Panc1 (cell line): ENCODE data around the gene SYT2. TPM values are rescaled to one million over a fixed set of nuclear protein-coding genes. Genes with fewer than 3 reads are reported as not detected.
"Not testable (repeated sequence)": the region's sequence is repeated elsewhere in the genome, so short reads cannot be mapped to it uniquely, and the experiment has no call there.

Experiments used
- ATAC-seq: fragments of 200-7000 bp; cut with Tn5 transposase; 2 replicates; pipeline ENCODE4 v1.9.1; 2020; ENCODE audit warnings: mild to moderate bottlenecking, moderate library complexity
- BruUV-seq: library from RNA; stranded (reverse); fragments of 400-500 nt; replicated peaks from 2 replicates; lab custom pipeline; 2021; lab: Mats Ljungman, UMichigan
- CTCF ChIA-PET: fragments of 300-600 bp; sonication (Branson Sonifier 250); formaldehyde crosslinking; loops from one replicate; lab custom pipeline; 2022; ENCODE audit warnings: antibody characterized with exemption; lab: Charles Lee
- POLR2A ChIA-PET: fragments of 300-600 bp; sonication (Branson Sonifier 250); formaldehyde crosslinking; loops from one replicate; lab custom pipeline; 2022; ENCODE audit warnings: antibody characterized with exemption; lab: Charles Lee
- DNase-seq: peaks from one replicate; pipeline ENCODE4 v3.0.0-alpha.2; 2010; ENCODE audit warnings: low read depth, low spot score
- H3K27ac ChIP-seq: 2 replicates; pipeline ENCODE4 v1.5.1; 2011; ENCODE audit warnings: mild to moderate bottlenecking, low read length, inconsistent platforms
- H3K27me3 ChIP-seq: fragments of 200-500 bp; sonication (Bioruptor generic); 2 replicates; pipeline ENCODE4 v1.6.0; 2014; ENCODE audit warnings: low read length, inconsistent platforms; ENCODE audit not compliant: control insufficient read depth, insufficient read depth
- H3K36me3 ChIP-seq: fragments of 200-500 bp; sonication (Bioruptor generic); 2 replicates; pipeline ENCODE4 v1.5.1; 2014; ENCODE audit warnings: inconsistent platforms, mild to moderate bottlenecking, low read length, moderate library complexity; ENCODE audit not compliant: control insufficient read depth, insufficient read depth
- H3K4me1 ChIP-seq: 2 replicates; pipeline ENCODE4 v1.5.1; 2011; ENCODE audit warnings: inconsistent platforms, mild to moderate bottlenecking, low read length, moderate library complexity; ENCODE audit not compliant: control insufficient read depth, insufficient read depth
- H3K4me3 ChIP-seq, 2 experiments: 2 replicates each; pipeline ENCODE4 v1.5.1; 2011 to 2012; ENCODE audit warnings: low read depth in 2 of 2, low read length in 2 of 2, mild to moderate bottlenecking in 2 of 2, inconsistent platforms in 1 of 2, moderate library complexity in 1 of 2
- H3K9me3 ChIP-seq: fragments of 200-500 bp; sonication (Bioruptor generic); 2 replicates; pipeline ENCODE4 v1.5.1; 2014; ENCODE audit warnings: low read depth, mild to moderate bottlenecking, inconsistent platforms, low read length, moderate library complexity; ENCODE audit not compliant: control insufficient read depth, insufficient read depth
- POLR2AphosphoS5 ChIP-seq: IDR thresholded peaks from 2 replicates; pipeline ENCODE4 v1.6.1; 2012; ENCODE audit warnings: mild to moderate bottlenecking, low read depth, low read length, moderate library complexity
- SIN3A ChIP-seq: IDR thresholded peaks from 2 replicates; pipeline ENCODE4 v1.6.1; 2012; ENCODE audit warnings: low read depth, mild to moderate bottlenecking, low read length, moderate library complexity, borderline replicate concordance; ENCODE audit not compliant: insufficient read depth
- TCF7L2 ChIP-seq: IDR thresholded peaks from 2 replicates; pipeline ENCODE4 v1.6.1; 2011; ENCODE audit warnings: mild to moderate bottlenecking, low read depth, low read length, inconsistent platforms
- in situ Hi-C: cut with HindIII; loops from 2 replicates; pipeline ENCODE4 v1.10.0; 2016; ENCODE audit warnings: low sequenced_read_pairs, low pct_unique_long_range_greater_than_20kb
- intact Hi-C: fragments of 100-400 bp; cut with micrococcal nuclease; formaldehyde crosslinking; loops from one replicate; pipeline ENCODE4 v1.10.0; 2022; ENCODE audit not compliant: unreplicated experiment
- total RNA-seq: library from RNA; stranded (reverse); gene quantifications from one replicate; pipeline ENCODE4 v1.2.1, GENCODE V29; 2021; ENCODE audit not compliant: unreplicated experiment
- TF ChIP-seq, protein P1 (sequence below), 2 experiments: IDR thresholded peaks; 2 replicates each; pipeline ENCODE4 v1.6.1; 2011 to 2012; ENCODE audit warnings: low read depth in 2 of 2, control low read depth in 1 of 2, low read length in 1 of 2, mild to moderate bottlenecking in 1 of 2, moderate library complexity in 1 of 2; ENCODE audit not compliant: insufficient read depth in 1 of 2
- TF ChIP-seq, protein P2 (sequence below): fragments of 450-650 bp; IDR thresholded peaks from 2 replicates; pipeline ENCODE4 v1.5.1; 2017; ENCODE audit warnings: mild to moderate bottlenecking

SYT2 gene
- total RNA-seq, 1 experiment from 2014 or later: 0.03 TPM

DNA sequence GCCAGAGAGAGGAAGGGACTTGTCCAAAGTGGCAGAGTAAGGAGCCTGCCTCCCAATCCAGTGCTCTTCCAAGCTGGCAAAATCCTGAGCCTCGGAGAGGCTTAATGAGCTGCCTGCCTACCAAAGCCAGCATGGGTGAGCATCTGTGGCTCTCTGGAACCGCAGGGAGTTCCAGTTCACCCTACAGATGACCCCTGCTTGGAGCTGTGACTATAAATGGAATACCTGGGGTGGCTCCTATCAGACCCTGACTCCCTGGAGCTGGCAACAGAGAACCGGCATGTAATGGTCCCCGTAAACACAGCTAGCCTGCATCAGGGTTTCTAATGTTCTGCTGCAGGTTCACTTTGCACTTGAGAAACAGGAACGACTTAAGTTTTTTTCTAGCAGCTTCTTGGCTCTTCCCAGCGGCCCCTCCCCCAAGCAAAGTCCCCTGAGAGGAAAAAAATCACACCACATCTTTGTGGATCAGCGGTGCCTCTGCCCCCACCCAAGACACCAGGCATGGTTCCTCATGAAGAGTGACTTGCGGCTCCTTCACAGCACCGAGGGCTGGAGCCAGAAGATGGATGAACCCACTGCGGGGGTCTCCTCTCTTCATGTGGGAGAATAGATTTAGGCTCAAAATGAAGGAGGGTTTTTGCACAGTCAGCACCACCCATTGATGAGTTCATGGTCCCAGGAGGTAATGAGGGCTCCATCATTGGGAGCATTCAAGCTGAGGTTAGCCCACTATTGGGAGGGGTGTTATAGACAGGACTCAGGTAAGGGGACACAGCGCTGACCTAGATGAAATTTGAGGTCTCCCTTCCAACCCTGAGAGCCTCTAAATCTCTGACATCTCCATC is 79.0 kb downstream of the SYT2 start:
- Histone ChIP-seq H3K36me3 (no peaks in the 10 kb centered on the region), H3K4me1 (no peaks in the 10 kb centered on the region), H3K9me3 (no peaks in the 10 kb centered on the region), H3K27ac (no peak overlapping the region), H3K27me3 (no peaks in the 10 kb centered on the region), H3K4me3 (no peak overlapping the region)
- ChIA-PET CTCF (interaction anchor here (0.8 kb wide), 1 partner anchor 89 kb away, joined by 4 read pairs; no protein-coding TSS in a partner anchor), POLR2A (no interaction called here)
- no TSS peak for BruUV-seq
- ATAC-seq: no peak
- in situ Hi-C loops (no loop called here), intact Hi-C loops (no loop called here)
- no peak for TF ChIP-seq SIN3A
- no peak for DNase-seq

DNA sequence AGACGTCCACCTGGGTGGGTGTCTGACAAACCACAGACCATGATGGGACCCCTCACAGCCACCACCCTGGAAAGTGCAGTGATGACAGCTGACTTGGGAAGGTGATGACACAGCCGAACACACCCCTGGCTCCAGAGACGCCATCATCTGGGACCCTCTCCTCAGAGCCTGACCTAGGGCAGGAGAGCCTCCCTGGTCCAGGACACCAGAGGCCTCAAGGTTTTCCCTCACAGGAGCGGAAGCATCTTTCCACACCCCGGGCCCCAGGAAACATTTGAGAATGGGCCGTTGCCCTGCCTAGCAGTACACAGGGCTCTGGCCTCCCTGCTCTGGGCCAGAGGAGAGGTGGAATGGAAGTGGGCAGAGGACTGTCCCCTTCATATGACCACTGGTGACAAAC is 79.7 kb downstream of the SYT2 start:
- in situ Hi-C loops: no loop called here
- POLR2A ChIA-PET: no interaction called here
- H3K27ac ChIP-seq: no peak overlapping the region
- H3K9me3 ChIP-seq: no peaks in the 10 kb centered on the region
- intact Hi-C loops: no loop called here
- no TSS peak for BruUV-seq
- CTCF ChIA-PET: no interaction called here
- no peaks in the 10 kb centered on the region for H3K36me3 ChIP-seq
- no peak for TF ChIP-seq SIN3A
- no peaks in the 10 kb centered on the region for H3K27me3 ChIP-seq
- no peaks in the 10 kb centered on the region for H3K4me1 ChIP-seq
- ATAC-seq (no peak), DNase-seq (no peak)
- no peak overlapping the region for H3K4me3 ChIP-seq

DNA sequence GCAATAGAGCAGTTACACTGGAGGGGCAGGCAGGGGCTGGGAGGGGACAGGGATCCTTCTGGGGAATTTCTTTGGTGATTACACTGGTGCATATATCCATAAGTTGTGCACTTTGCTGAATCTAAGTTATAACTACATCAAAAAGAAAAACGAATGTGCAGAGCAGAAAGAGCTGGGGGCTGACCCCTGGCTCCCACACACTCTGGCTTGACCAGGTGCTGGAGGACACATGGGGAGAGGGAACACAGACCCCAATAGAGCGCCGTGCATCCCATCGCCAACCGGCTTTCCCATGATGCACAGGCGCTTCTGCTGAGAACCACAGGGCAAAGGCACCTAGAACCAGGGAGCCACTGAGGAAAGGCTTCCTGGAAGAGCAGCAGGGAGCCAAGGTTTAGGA is 80.2 kb downstream of the SYT2 start:
- H3K27ac ChIP-seq, POLR2A ChIA-PET, ATAC-seq, in situ Hi-C loops, H3K27me3 ChIP-seq, H3K4me3 ChIP-seq, H3K4me1 ChIP-seq, H3K36me3 ChIP-seq, H3K9me3 ChIP-seq, CTCF ChIA-PET, intact Hi-C loops, DNase-seq, BruUV-seq: not testable (repeated sequence)

DNA sequence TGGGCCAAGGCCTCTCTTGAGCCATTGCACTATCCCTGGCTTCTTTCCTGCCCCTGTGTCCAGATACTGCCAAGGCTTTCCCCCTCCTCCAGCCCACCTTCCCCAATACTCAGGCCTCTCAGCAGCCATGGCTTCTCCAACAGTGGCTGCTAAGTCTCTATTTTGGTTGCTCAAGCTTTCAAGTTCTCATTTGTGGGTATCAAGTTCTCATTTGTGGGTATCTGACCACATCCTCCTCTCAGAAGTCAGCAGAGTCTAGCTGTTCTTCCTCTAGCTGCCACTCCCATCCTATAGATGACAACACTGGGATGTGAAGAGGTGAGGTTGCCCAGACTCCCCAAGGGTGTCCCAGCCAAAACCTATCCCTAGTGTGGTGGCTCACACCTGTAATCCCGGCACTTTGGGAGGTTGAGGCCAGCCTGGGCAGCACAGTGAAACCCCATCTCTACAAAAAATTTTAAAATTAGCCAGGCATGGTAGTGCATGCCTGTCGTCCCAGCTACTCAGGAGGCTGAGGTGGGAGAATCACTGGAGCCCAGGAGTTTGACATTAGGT is 80.9 kb downstream of the SYT2 start:
- in situ Hi-C loops, ATAC-seq, POLR2A ChIA-PET, BruUV-seq, intact Hi-C loops, H3K27me3 ChIP-seq, H3K4me1 ChIP-seq, H3K36me3 ChIP-seq, DNase-seq, H3K9me3 ChIP-seq, H3K27ac ChIP-seq, H3K4me3 ChIP-seq: not testable (repeated sequence)
- CTCF ChIA-PET: interaction anchor here (0.6 kb wide), 1 partner anchor 294 kb away, joined by 3 read pairs; no protein-coding TSS in a partner anchor

DNA sequence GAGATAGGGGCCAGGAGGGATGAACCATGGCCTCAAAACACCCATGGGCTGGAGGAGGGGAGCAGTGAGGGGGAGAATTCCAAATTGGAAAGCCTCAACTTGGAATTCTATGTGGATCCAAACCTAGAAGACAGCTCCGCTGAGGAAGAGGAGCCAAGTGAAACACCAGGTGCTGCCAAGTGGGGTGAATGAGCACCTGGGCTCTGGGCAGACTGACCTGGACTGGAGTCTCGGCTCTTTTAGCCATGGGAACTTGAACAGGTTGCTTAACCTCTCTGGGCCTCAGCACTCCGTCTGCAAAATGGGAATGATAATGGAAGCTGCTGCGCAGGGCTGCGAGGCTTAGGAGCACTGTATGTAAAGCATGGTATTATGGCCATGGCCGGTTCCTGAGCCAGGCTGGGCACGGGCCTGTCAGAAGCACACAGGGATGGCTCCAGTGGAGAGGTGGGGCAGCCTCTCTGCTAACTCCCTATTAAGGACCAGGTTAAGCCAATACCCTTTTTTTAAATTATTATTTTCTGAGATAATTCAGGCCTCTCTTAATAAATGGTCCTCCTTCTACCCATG is 81.5 kb downstream of the SYT2 start:
- in situ Hi-C loops (no loop called here), intact Hi-C loops (no loop called here)
- Histone ChIP-seq H3K4me1 (no peaks in the 10 kb centered on the region), H3K9me3 (no peaks in the 10 kb centered on the region), H3K36me3 (no peaks in the 10 kb centered on the region), H3K27ac (no peak overlapping the region), H3K27me3 (no peaks in the 10 kb centered on the region), H3K4me3 (no peak overlapping the region)
- no TSS peak for BruUV-seq
- ATAC-seq (no peak), DNase-seq (no peak)
- TF ChIP-seq, protein P1, sequence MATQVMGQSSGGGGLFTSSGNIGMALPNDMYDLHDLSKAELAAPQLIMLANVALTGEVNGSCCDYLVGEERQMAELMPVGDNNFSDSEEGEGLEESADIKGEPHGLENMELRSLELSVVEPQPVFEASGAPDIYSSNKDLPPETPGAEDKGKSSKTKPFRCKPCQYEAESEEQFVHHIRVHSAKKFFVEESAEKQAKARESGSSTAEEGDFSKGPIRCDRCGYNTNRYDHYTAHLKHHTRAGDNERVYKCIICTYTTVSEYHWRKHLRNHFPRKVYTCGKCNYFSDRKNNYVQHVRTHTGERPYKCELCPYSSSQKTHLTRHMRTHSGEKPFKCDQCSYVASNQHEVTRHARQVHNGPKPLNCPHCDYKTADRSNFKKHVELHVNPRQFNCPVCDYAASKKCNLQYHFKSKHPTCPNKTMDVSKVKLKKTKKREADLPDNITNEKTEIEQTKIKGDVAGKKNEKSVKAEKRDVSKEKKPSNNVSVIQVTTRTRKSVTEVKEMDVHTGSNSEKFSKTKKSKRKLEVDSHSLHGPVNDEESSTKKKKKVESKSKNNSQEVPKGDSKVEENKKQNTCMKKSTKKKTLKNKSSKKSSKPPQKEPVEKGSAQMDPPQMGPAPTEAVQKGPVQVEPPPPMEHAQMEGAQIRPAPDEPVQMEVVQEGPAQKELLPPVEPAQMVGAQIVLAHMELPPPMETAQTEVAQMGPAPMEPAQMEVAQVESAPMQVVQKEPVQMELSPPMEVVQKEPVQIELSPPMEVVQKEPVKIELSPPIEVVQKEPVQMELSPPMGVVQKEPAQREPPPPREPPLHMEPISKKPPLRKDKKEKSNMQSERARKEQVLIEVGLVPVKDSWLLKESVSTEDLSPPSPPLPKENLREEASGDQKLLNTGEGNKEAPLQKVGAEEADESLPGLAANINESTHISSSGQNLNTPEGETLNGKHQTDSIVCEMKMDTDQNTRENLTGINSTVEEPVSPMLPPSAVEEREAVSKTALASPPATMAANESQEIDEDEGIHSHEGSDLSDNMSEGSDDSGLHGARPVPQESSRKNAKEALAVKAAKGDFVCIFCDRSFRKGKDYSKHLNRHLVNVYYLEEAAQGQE (IDR thresholded peaks at IDR 0.05; ENCODE audit: insufficient read depth in 1 of 2, low read depth in 2 of 2, low read length in 1 of 2): no peak
- TF ChIP-seq TCF7L2 (no peak), SIN3A (no peak), POLR2AphosphoS5 (no peak)
- TF ChIP-seq, protein P2, sequence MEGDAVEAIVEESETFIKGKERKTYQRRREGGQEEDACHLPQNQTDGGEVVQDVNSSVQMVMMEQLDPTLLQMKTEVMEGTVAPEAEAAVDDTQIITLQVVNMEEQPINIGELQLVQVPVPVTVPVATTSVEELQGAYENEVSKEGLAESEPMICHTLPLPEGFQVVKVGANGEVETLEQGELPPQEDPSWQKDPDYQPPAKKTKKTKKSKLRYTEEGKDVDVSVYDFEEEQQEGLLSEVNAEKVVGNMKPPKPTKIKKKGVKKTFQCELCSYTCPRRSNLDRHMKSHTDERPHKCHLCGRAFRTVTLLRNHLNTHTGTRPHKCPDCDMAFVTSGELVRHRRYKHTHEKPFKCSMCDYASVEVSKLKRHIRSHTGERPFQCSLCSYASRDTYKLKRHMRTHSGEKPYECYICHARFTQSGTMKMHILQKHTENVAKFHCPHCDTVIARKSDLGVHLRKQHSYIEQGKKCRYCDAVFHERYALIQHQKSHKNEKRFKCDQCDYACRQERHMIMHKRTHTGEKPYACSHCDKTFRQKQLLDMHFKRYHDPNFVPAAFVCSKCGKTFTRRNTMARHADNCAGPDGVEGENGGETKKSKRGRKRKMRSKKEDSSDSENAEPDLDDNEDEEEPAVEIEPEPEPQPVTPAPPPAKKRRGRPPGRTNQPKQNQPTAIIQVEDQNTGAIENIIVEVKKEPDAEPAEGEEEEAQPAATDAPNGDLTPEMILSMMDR: no peak
- POLR2A ChIA-PET: no interaction called here
- CTCF ChIA-PET: no interaction called here
